Measurements from ENCODE around the gene DNAJC8. TPM values are rescaled to one million over a fixed set of nuclear protein-coding genes. Genes with fewer than 3 reads are reported as not detected.

The DNAJC8 gene, protein sequence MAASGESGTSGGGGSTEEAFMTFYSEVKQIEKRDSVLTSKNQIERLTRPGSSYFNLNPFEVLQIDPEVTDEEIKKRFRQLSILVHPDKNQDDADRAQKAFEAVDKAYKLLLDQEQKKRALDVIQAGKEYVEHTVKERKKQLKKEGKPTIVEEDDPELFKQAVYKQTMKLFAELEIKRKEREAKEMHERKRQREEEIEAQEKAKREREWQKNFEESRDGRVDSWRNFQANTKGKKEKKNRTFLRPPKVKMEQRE
- 37.6 TPM for total RNA-seq (ENCODE audit: insufficient read depth, low replicate concordance)

GRCh38 chr1:28232558-28233263 lies at the start of gene DNAJC8:
Gene DNAJC8 (minus strand): TSS chr1:28233029. CDS start chr1:28232998, 31 bp downstream.
- peak; percentile 96 for DNase-seq (ENCODE audit: low spot score)

- no peak for DNase-seq (ENCODE audit: low spot score)
Observed at GRCh38 chr1:28281608-28282425, 49.0 kb upstream of the DNAJC8 start.

GRCh38 chr1:28280977-28281381 lies 48.1 kb upstream of the DNAJC8 start:
- DNase-seq (ENCODE audit: low spot score): no peak

- no peak for DNase-seq (ENCODE audit: low spot score)
Observed at GRCh38 chr1:28280501-28280900, 47.7 kb upstream of the DNAJC8 start.

- no peak for DNase-seq (ENCODE audit: low spot score)
Observed at GRCh38 chr1:28279721-28280120, 46.9 kb upstream of the DNAJC8 start.

DNA sequence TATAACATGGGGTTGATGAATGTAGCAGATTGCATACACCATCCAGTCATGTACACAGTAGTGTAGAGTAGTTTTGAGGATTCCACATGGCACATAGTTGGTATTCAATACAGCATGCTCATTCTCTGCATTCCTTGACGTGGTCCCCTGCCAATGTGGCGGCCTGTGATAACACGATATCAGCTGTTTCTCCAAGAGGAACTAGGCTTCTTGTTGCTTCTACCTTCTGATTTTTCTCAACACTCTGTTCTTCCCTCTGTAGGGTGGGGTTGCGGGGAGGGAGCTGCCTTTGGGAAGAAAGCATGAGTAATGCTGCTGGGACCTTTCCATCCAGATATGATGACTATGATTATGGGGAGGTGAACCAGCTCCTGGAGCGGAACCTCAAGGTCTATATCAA lies 45.9 kb upstream of the DNAJC8 start:
- DNase-seq (ENCODE audit: low spot score): no peak

DNA sequence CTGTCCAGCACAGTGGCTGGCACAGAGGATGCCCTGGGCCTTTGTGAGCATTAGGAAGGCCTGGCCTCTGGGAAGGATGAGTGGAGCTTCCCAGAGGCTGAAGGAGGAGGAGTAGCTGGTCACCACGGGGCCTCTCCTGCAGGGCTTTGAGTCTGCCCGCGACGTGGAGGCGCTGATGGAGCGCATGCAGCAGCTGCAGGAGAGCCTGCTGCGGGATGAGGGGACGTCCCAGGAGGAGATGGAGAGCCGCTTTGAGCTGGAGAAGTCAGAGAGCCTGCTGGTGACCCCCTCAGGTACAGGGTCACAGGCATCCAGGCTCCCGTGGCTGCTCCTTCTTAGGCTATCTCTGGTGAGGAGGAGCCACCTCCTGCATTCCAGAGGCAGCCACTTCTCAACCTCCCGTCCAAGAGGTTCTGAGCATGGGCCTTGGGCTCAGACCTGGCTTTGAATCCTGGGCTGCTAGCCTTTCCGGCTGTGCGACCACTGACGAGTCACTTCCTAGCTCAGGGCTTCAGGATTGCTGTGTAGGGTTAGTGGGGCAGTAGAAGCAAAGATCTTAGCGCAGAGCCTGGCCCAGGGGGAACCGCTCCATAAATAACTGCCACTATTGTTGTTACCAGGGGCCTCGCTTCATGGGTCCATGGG lies 40.5 kb upstream of the DNAJC8 start:
- DNase-seq (ENCODE audit: low spot score): no peak

GRCh38 chr1:28272215-28272852 lies 39.5 kb upstream of the DNAJC8 start:
- no peak for DNase-seq (ENCODE audit: low spot score)

DNA sequence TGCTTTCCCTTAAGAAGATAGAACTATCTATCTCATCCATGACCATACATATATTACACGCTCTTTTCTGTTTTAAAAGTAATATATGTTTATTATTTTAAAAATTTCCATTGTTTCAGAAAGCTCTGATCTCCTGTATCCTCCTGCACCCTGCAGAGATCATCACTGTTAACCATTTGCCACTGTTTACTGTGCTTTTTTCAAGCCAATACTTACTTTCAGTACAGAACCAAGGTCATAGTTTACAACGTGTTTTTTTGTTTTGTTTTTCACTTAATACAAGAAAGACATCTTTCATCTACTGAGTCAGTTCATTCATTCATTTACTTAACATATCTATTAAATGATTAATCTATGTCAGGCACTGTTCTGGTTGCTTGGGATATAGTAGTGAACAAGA lies 36.7 kb upstream of the DNAJC8 start:
- no peak for DNase-seq (ENCODE audit: low spot score)

DNA sequence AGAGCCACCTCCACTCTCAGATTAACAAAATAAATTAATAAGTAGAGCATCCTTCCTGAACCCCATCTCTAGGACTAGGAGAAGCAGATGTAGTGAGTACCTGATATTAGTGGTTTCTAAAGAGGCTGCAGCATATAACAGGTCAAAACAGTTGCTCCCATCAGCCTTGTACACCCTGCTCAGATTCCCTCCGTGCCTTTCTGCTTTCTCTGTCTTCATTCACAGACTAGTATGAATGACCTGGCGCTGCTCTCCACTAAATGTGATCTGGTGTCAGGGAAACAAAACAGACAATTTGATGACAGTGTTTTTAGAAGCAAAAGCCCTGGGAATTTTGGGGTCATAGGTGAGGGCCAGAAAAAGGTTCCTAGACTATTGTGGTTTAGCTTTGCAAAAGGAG lies 34.8 kb upstream of the DNAJC8 start:
- no peak for DNase-seq (ENCODE audit: low spot score)

DNA sequence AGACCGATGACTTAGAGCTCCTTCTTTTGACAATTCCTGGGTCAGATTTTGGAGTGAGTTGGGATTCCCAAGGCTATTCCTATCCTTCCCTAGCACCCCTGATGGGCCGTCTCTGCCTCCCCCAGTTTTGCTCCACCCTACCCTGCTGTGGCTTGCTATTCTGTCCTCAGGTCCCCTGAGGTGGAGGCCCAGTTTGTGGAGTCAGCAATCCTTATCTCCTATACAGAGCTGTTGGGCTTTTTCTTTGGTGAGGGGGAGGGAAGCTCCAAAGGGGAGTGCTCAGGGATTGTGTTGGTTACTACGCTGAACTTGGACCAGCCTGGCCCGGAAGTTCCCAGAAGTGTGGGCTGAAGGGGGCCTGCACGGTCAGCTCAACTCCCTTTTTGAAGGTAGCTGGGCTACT lies 34.1 kb upstream of the DNAJC8 start:
- no peak for DNase-seq (ENCODE audit: low spot score)

DNA sequence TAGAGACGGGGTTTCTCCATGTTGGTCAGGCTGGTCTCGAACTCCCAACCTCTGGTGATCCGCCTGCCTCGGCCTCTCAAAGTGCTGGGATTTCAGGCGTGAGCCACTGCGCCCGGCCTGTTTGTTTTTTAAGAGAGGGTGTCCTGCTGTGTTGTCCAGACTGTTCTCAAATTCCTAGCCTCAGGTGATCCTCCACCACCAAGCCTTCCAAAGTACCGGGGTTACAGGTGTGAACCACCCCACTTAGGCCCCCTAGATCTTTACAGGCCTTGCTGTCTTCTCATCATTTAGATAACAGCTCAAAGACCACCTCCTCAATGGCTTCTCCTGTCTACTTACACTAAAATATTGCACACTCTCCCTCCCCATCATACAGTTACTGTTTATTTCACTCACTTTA lies 32.7 kb upstream of the DNAJC8 start:
- DNase-seq (ENCODE audit: low spot score): no peak

DNA sequence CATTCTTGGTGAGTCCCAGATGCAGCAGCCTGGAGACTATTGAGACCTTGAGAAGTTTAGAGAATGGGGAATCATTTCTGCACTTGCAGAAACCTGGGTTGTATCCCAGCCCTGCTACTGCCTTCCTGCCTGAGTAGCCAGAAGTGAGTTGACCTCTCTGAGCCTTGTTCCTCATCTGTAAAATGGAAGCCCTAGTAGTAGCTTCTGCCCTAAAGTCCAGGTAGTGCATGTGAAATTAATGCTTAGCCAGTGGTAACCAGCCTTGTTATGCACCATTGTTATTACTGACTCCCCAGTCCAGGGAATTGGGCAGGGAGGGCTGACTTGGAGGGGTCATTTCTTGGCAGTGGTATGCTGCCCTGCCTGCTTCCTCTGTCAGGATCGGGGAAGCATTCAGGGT lies 32.1 kb upstream of the DNAJC8 start:
- DNase-seq (ENCODE audit: low spot score): no peak

DNA sequence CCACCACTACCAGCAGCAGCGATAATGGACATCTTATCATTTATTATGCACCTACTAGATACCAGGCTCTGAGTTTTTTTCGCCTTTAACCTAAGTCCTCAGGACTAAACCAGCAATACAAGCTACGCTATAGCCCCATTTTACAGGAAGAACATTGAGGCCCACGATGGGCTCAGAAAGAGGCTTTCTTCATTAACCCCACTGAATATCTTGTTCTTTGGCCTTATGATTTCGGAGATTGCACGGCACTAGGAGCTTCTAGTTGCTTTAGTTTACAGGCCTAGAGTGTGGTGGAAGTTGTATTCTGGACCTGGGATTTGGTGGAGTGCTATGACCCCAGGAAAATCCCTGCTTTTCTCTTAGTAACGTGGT lies 28.0 kb upstream of the DNAJC8 start:
- no peak for DNase-seq (ENCODE audit: low spot score)

- peak; percentile 91 for DNase-seq (ENCODE audit: low spot score)
Observed at GRCh38 chr1:28259934-28260802, 27.3 kb upstream of the DNAJC8 start.

DNA sequence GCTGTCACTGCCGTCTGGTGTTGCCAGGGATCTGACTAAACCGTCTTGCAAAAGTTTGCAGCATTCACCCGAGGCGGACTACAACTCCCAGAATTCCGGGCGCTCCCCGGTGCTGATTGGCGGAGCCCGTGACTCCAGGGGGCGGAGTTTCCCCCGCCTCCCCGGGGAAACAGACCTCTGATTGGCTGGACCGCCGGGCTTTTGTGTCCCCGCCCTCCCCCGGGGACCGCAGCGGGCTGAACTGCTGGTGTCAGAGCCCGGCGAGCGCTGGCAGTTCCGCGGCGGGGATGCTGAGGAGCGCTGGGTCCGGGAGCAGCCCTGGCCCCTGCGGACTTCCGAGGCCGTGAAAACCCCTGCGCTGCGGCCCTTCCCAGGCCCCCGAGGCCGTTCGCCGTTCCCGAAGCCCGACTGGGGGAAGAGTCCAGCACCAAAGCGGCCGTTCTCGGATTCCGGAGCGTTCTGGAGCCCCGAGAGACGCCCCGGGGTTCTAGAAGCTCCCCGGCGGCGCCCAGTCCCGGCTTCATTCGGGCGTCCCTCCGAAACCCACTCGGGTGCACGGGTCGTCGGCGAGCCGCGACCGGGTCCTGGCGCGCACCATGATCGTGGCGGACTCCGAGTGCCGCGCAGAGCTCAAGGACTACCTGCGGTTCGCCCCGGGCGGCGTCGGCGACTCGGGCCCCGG lies 26.6 kb upstream of the DNAJC8 start, which contains the start of gene SESN2:
Gene SESN2, plus strand, starts transcription at position 267 of the 682 bp plus-strand sequence. Its CDS starts 330 bp downstream, at position 597.
- peak; percentile 99 for DNase-seq (ENCODE audit: low spot score)

DNA sequence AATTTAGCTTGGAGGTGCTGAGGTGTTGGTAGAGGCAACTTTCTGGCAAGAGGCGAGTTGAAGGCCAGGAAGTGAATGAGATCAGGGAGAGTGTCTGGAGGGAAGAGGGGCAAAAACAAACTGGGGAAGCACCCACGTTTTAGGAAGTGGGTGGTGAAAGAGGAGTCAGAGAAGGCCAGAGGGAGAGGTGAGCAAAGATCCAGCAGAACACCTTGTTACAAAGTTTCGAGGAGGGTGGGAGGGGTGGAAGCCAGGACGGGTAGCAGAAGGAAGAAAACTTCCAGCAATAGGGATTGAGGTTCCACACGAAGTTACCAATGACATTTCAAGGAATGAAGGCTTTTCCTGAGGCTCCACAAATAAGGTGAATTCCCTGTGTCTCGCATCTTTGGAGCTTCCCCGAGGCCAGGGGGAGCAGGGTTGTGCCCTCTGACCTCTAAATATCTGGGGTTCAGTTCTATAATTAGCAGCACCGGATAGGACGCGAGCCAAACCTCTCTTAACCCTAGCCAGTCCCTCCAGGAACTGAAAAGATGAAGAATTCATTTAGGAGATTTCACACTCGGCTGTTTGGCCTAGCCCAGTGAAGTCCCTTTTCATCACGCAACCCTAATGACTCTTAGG lies 25.9 kb upstream of the DNAJC8 start:
- DNase-seq (ENCODE audit: low spot score): no peak

DNA sequence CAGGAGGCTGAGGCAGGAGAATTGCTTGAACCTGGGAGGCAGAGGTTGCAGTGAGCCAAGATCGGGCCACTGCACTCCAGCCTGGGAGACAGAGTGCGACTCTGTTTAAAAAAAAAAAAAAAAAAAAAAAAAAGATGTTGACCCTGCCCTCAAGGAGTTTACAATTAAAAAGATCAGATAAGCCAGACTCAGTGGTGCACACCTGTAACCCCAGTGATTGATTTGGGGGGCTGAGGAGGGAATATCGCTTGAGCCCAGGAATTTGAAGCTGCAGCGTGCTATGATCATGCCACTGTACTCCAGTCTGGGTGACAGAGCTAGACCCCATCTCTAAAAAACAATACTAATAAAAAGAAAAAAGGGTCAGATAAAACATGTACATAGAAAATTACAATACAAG lies 24.9 kb upstream of the DNAJC8 start:
- DNase-seq (ENCODE audit: low spot score): no peak

- no peak for DNase-seq (ENCODE audit: low spot score)
Observed at GRCh38 chr1:28256197-28256827, 23.5 kb upstream of the DNAJC8 start.
